ENCODE measurements around the gene UBR1. TPM values are rescaled to one million over a fixed set of nuclear protein-coding genes. Genes with fewer than 3 reads are reported as not detected.

The UBR1 gene
- total and polyA plus RNA-seq, 10 of the 15 experiments (the other 5 are each of a cell fraction or from before 2014, with no cell fraction given): 4.5 to 27.5 (median 16.7) TPM

GRCh38 chr15:42920519-42921341, 185.1 kb downstream of the UBR1 start, which contains the start of gene TTBK2 (continued):
- TF ChIP-seq, protein P1, sequence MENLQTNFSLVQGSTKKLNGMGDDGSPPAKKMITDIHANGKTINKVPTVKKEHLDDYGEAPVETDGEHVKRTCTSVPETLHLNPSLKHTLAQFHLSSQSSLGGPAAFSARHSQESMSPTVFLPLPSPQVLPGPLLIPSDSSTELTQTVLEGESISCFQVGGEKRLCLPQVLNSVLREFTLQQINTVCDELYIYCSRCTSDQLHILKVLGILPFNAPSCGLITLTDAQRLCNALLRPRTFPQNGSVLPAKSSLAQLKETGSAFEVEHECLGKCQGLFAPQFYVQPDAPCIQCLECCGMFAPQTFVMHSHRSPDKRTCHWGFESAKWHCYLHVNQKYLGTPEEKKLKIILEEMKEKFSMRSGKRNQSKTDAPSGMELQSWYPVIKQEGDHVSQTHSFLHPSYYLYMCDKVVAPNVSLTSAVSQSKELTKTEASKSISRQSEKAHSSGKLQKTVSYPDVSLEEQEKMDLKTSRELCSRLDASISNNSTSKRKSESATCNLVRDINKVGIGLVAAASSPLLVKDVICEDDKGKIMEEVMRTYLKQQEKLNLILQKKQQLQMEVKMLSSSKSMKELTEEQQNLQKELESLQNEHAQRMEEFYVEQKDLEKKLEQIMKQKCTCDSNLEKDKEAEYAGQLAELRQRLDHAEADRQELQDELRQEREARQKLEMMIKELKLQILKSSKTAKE (IDR thresholded peaks at IDR 0.05; ENCODE audit: low read depth, poor library complexity, severe bottlenecking): peak; percentile 41
- TF ChIP-seq BCL11A (IDR thresholded peaks at IDR 0.05; ENCODE audit: low read depth, low read length) (no peak), NFIC (IDR thresholded peaks at IDR 0.05; ENCODE audit: low read depth, low read length) (no peak), LARP7 (IDR thresholded peaks at IDR 0.05) (peak; percentile 78), SREBF1 (IDR thresholded peaks at IDR 0.05; ENCODE audit: low read length) (peak; percentile 39; the same call in 1 of the 2 replicates), PML (IDR thresholded peaks at IDR 0.05; ENCODE audit: low read length) (no peak), RAD51 (IDR thresholded peaks at IDR 0.05) (no peak), ZBTB11 (CRISPR knock-in tag; IDR thresholded peaks at IDR 0.05) (no peak), CHD4 (IDR thresholded peaks at IDR 0.05) (no peak), WRNIP1 (IDR thresholded peaks at IDR 0.05; ENCODE audit: borderline replicate concordance, low read depth, low read length) (no peak), POLR2AphosphoS2 (IDR thresholded peaks at IDR 0.05; ENCODE audit: low read depth, low read length) (0 out of 2 replicates have a peak, but pooled peaks have one; percentile 39), SPI1 (IDR thresholded peaks at IDR 0.05; ENCODE audit: borderline replicate concordance, insufficient read depth, low read depth, low read length) (no peak), JUND (IDR thresholded peaks at IDR 0.05; ENCODE audit: low read depth, low read length) (no peak)
- TF ChIP-seq, protein P2, sequence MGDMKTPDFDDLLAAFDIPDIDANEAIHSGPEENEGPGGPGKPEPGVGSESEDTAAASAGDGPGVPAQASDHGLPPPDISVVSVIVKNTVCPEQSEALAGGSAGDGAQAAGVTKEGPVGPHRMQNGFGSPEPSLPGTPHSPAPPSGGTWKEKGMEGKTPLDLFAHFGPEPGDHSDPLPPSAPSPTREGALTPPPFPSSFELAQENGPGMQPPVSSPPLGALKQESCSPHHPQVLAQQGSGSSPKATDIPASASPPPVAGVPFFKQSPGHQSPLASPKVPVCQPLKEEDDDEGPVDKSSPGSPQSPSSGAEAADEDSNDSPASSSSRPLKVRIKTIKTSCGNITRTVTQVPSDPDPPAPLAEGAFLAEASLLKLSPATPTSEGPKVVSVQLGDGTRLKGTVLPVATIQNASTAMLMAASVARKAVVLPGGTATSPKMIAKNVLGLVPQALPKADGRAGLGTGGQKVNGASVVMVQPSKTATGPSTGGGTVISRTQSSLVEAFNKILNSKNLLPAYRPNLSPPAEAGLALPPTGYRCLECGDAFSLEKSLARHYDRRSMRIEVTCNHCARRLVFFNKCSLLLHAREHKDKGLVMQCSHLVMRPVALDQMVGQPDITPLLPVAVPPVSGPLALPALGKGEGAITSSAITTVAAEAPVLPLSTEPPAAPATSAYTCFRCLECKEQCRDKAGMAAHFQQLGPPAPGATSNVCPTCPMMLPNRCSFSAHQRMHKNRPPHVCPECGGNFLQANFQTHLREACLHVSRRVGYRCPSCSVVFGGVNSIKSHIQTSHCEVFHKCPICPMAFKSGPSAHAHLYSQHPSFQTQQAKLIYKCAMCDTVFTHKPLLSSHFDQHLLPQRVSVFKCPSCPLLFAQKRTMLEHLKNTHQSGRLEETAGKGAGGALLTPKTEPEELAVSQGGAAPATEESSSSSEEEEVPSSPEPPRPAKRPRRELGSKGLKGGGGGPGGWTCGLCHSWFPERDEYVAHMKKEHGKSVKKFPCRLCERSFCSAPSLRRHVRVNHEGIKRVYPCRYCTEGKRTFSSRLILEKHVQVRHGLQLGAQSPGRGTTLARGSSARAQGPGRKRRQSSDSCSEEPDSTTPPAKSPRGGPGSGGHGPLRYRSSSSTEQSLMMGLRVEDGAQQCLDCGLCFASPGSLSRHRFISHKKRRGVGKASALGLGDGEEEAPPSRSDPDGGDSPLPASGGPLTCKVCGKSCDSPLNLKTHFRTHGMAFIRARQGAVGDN (IDR thresholded peaks at IDR 0.05): no peak
- TF ChIP-seq, protein P3, sequence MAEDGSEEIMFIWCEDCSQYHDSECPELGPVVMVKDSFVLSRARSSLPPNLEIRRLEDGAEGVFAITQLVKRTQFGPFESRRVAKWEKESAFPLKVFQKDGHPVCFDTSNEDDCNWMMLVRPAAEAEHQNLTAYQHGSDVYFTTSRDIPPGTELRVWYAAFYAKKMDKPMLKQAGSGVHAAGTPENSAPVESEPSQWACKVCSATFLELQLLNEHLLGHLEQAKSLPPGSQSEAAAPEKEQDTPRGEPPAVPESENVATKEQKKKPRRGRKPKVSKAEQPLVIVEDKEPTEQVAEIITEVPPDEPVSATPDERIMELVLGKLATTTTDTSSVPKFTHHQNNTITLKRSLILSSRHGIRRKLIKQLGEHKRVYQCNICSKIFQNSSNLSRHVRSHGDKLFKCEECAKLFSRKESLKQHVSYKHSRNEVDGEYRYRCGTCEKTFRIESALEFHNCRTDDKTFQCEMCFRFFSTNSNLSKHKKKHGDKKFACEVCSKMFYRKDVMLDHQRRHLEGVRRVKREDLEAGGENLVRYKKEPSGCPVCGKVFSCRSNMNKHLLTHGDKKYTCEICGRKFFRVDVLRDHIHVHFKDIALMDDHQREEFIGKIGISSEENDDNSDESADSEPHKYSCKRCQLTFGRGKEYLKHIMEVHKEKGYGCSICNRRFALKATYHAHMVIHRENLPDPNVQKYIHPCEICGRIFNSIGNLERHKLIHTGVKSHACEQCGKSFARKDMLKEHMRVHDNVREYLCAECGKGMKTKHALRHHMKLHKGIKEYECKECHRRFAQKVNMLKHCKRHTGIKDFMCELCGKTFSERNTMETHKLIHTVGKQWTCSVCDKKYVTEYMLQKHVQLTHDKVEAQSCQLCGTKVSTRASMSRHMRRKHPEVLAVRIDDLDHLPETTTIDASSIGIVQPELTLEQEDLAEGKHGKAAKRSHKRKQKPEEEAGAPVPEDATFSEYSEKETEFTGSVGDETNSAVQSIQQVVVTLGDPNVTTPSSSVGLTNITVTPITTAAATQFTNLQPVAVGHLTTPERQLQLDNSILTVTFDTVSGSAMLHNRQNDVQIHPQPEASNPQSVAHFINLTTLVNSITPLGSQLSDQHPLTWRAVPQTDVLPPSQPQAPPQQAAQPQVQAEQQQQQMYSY (CRISPR knock-in tag; IDR thresholded peaks at IDR 0.05): no peak

Data from GM12878 (cell line).